GM12875 (cell line): ENCODE results near the gene VMP1.
"Not testable (repeated sequence)": the region's sequence is repeated elsewhere in the genome, so short reads cannot be mapped to it uniquely, and the experiment has no call there.

Source experiments
- H3K4me3 ChIP-seq: one replicate; pipeline ENCODE4 v1.5.1; 2011; ENCODE audit warnings: low read depth, low read length, control low read depth
- CTCF ChIP-seq: IDR thresholded peaks from 2 replicates; pipeline ENCODE4 v1.5.1; 2011; ENCODE audit warnings: low read depth, mild to moderate bottlenecking, control low read depth, inconsistent platforms, low read length, moderate library complexity, borderline replicate concordance; ENCODE audit not compliant: insufficient read depth

The VMP1 gene

GRCh38 chr17:59775786-59776350 lies 68.4 kb downstream of the VMP1 start:
- H3K4me3 ChIP-seq: no peak overlapping the region
- no peak for TF ChIP-seq CTCF

- no peak overlapping the region for H3K4me3 ChIP-seq
- TF ChIP-seq CTCF: no peak
Measured at GRCh38 chr17:59776577-59776976, 69.1 kb downstream of the VMP1 start.

- TF ChIP-seq CTCF: no peak
Measured at GRCh38 chr17:59777033-59777432, 69.6 kb downstream of the VMP1 start.

GRCh38 chr17:59778996-59779395 lies 71.5 kb downstream of the VMP1 start:
- no peak for TF ChIP-seq CTCF
- H3K4me3 ChIP-seq: no peak overlapping the region

More at GRCh38 chr17:59777033-59777432, 69.6 kb downstream of the VMP1 start:
- no peak overlapping the region for H3K4me3 ChIP-seq

- no peak overlapping the region for H3K4me3 ChIP-seq
- no peak for TF ChIP-seq CTCF
Measured at GRCh38 chr17:59779521-59779920, 72.1 kb downstream of the VMP1 start.

- not testable (repeated sequence) for H3K4me3 ChIP-seq
Measured at GRCh38 chr17:59780548-59780947, 73.1 kb downstream of the VMP1 start.

GRCh38 chr17:59783221-59784047 lies 76.0 kb downstream of the VMP1 start:
- no peak overlapping the region for H3K4me3 ChIP-seq
- no peak for TF ChIP-seq CTCF
